Esophagus squamous epithelium (tissue), 5 donors: ENCODE data around the gene CDHR3. TPM values are rescaled to one million over a fixed set of nuclear protein-coding genes. Genes with fewer than 3 reads are reported as not detected.

ENCODE experiments used
- DNase-seq: peaks from one replicate; lab custom pipeline; 2025; lab: John Stamatoyannopoulos, UW
- H3K27ac ChIP-seq, 4 donors: fragments of 200-600 bp; sonication (generic); one replicate each; pipeline ENCODE4 v1.5.1; 2016 to 2019; ENCODE audit warnings: mild to moderate bottlenecking in 1 of 4
- H3K27me3 ChIP-seq, 4 donors: fragments of 200-600 bp; sonication (generic); 1 replicate in 3 of 4; 2 replicates in 1 of 4; pipeline versions ENCODE4 v1.5.1 to v1.6.0; 2017 to 2021; ENCODE audit warnings: antibody characterized with exemption in 1 of 4
- H3K36me3 ChIP-seq, 3 donors: fragments of 200-600 bp; sonication (generic); one replicate each; pipeline ENCODE4 v1.5.1; 2016 to 2019
- H3K4me1 ChIP-seq, 3 donors: fragments of 200-600 bp; sonication (generic); one replicate each; pipeline ENCODE4 v1.5.1; 2017 to 2019
- H3K4me3 ChIP-seq, 4 donors: fragments of 200-600 bp; sonication (generic); 1 replicate in 3 of 4; 2 replicates in 1 of 4; pipeline ENCODE4 v1.5.1; 2016 to 2019; ENCODE audit warnings: mild to moderate bottlenecking in 2 of 4, moderate library complexity in 1 of 4
- H3K9me3 ChIP-seq, 3 donors: fragments of 200-600 bp; sonication (generic); one replicate each; pipeline ENCODE4 v1.5.1; 2016 to 2019
- CTCF ChIP-seq, 6 experiments: fragments of 450-650 bp in 4 of 6; fragments of 200-600 bp in 2 of 6; sonication (generic) in 2 of 6; IDR thresholded peaks; one replicate each; pipeline ENCODE4 v1.5.1; 2016 to 2019; ENCODE audit warnings: antibody characterized with exemption in 6 of 6, mild to moderate bottlenecking in 4 of 6, moderate library complexity in 4 of 6
- POLR2A ChIP-seq, 4 donors: fragments of 450-650 bp; IDR thresholded peaks; one replicate each; pipeline ENCODE4 v1.6.1; 2017; ENCODE audit warnings: antibody characterized with exemption in 4 of 4, mild to moderate bottlenecking in 4 of 4, moderate library complexity in 3 of 4
- WGBS, 2 donors: methylation state at CpG; one replicate each; pipeline ENCODE4 v1.1.5; 2018; 5-methylcytosine and 5-hydroxymethylcytosine counted together
- intact Hi-C: fragments of 100-400 bp; cut with DNase I; formaldehyde crosslinking; loops from one replicate; pipeline ENCODE4 v1.15.0; 2022
- total RNA-seq, 4 donors: library from RNA; depleted of rRNA; stranded (reverse); fragments of >200 nt; gene quantifications; one replicate each; pipeline ENCODE4 v1.1.0, GENCODE V29; 2016
- donor health status: DM: yes; HTN: yes; CAD: no.

Gene CDHR3
- total RNA-seq, 4 donors from 2014 or later = 0.32 to 2.5 (median 1.9) TPM

DNA sequence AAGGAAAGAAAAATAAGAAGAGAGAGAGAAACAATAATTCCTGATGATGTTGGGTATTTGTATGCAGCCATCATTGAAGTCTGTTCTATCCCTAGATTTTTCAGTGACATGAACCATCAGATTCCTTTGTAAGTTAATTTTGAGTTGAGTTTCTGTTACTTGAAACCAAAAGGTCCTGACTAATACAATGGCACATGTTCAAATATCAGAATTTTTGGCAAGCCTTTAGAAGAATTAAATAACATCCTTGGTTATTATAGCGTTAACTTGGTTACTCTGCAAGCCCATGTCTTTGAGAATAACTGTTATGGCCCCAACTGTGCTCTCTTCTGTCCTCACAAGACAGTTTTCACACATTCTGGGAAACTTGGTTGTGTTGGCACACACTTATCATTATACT lies 82.5 kb downstream of the CDHR3 start:
- no peak overlapping the region for H3K27ac ChIP-seq
- H3K9me3 ChIP-seq = no peaks in the 10 kb centered on the region
- intact Hi-C loops = no loop called here
- TF ChIP-seq CTCF (IDR thresholded peaks at IDR 0.05) (no peak), POLR2A (IDR thresholded peaks at IDR 0.05) (no peak)
- no peak for DNase-seq
- no peak overlapping the region for H3K4me3 ChIP-seq
- 48 to 50% methylated on average over 1 of the region's 1 CpG for WGBS, 2 donors
- H3K36me3 ChIP-seq = no peaks in the 10 kb centered on the region
- peaks cover 16 to 56% (median 21%) of the 10 kb centered on the region in 3 donors for H3K4me1 ChIP-seq
- H3K27me3 ChIP-seq = no peaks in the 10 kb centered on the region

- no peaks in the 10 kb centered on the region for H3K36me3 ChIP-seq
- no peak for DNase-seq
- intact Hi-C loops = no loop called here
- H3K27ac ChIP-seq = no peak overlapping the region
- TF ChIP-seq POLR2A (IDR thresholded peaks at IDR 0.05) = no peak
- no peak for TF ChIP-seq CTCF (IDR thresholded peaks at IDR 0.05)
- no peaks in the 10 kb centered on the region for H3K9me3 ChIP-seq
- 79 to 89% methylated on average over 4 to 5 of the region's 5 CpGs for WGBS, 2 donors
- no peak overlapping the region for H3K4me3 ChIP-seq
- no peaks in the 10 kb centered on the region for H3K27me3 ChIP-seq
- H3K4me1 ChIP-seq = peaks cover 27 to 61% (median 35%) of the 10 kb centered on the region in 3 donors
Observed at GRCh38 chr7:106047184-106047583, 84.1 kb downstream of the CDHR3 start.

DNA sequence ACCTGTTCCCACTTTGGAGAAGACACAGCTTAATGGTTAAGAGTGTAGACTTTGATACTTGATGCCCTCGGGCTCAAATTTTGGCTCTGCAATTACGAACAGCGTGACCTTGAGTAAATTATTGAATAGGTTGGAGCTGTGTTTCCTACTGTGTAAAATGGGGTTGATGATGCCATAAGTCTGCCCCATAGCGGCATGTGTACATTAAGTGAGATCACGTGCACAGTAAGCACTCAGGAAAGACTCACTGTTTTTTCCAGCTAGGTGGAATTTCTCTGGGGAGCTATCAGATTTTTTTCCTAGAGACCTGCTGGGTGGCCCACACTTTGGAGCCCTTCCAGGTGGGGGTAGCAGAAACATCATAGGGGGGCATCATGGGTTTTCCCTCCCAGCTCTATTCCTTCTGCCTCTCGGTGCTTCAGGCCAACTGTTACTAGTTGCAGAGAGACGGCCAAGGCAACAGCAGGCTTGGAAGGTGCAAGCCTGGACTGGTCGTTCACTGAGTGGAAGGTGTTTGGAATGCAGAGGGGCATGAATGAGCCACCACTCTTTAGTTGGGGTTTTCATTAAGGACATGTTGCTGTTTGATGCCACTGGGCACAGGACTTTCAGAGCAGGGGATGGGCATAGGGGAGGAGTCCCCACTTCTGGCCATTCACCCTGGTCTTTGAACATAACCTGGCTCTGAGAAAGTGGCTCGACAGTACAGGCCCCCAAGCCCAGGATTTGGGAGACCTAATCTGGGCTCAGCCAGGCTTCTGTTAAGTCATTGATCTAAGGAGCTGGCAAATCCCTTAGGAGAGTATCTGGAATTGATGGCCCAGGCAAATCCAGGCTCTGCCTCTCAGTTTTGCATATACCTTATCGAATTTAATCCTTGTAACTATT lies 85.0 kb downstream of the CDHR3 start:
- TF ChIP-seq POLR2A (IDR thresholded peaks at IDR 0.05) (no peak), CTCF (IDR thresholded peaks at IDR 0.05) (no peak)
- intact Hi-C loops = no loop called here
- no peaks in the 10 kb centered on the region for H3K36me3 ChIP-seq
- H3K4me3 ChIP-seq = no peak overlapping the region
- no peak for DNase-seq
- no peaks in the 10 kb centered on the region for H3K27me3 ChIP-seq
- WGBS, 2 donors = 58 to 65% methylated on average over 6 to 9 of the region's 10 CpGs
- H3K9me3 ChIP-seq = no peaks in the 10 kb centered on the region
- H3K27ac ChIP-seq = peak overlapping the region in 2 of 4 donors; percentile 12 to 46
- H3K4me1 ChIP-seq = peaks cover 21 to 52% (median 26%) of the 10 kb centered on the region in 3 donors

DNA sequence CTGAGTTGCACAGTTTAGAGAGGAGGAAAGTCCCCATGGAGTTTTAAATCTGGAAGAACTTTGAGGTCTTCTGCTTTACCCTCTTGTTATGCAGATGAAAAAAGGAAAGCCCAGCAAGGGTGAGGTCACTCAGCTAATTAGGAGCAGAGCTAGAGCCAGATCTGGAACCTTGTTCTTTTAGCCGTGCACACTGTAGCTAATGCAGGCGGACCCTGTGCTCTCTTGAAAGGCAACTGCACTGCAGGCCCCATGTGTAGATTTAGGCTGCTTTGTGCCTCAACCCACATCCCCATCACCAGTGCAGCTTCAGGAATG lies 85.6 kb downstream of the CDHR3 start:
- Histone ChIP-seq H3K27me3 (no peaks in the 10 kb centered on the region), H3K27ac (peak overlapping the region in 1 of 4 donors; percentile 12), H3K4me3 (no peak overlapping the region), H3K9me3 (no peaks in the 10 kb centered on the region), H3K36me3 (no peaks in the 10 kb centered on the region), H3K4me1 (peaks cover 21 to 50% (median 25%) of the 10 kb centered on the region in 3 donors)
- no peak for DNase-seq
- 80 to 81% methylated on average over 2 of the region's 2 CpGs for WGBS, 2 donors
- intact Hi-C loops = no loop called here
- TF ChIP-seq POLR2A (IDR thresholded peaks at IDR 0.05) (no peak), CTCF (IDR thresholded peaks at IDR 0.05) (no peak)

DNA sequence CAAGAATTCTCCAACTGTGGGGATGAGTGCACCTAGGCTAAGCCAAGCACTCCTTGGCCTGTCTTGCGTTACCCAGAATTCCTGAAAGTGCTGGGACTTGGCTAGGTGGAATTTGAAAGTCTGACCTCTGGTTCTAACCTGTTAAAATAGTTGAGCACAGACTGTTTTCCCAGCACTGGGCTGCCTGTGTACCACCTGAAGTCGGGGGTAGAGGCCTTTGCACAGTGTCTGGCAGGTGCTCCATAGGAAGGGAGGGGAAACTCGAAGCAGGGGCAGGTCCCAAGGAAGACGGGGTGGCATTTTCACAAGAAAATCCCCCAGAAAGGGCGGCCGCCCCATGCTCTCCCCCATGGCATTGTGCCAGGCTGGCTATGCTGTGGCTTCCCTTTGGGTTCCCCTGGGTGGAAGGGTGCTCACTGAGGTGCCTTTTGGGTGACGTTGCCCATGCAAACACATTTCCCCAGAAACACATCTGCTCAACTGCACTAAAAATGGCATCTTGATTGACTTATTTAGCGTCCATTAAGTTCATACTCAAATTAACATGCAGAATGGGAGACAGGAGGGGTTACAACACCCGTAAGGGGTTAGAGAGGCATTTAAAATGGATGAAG lies 86.2 kb downstream of the CDHR3 start:
- intact Hi-C loops = no loop called here
- Histone ChIP-seq H3K27me3 (no peaks in the 10 kb centered on the region), H3K27ac (no peak overlapping the region), H3K4me3 (no peak overlapping the region), H3K4me1 (peaks cover 21 to 50% (median 25%) of the 10 kb centered on the region in 3 donors), H3K9me3 (no peaks in the 10 kb centered on the region), H3K36me3 (no peaks in the 10 kb centered on the region)
- no peak for TF ChIP-seq POLR2A (IDR thresholded peaks at IDR 0.05)
- no peak for TF ChIP-seq CTCF (IDR thresholded peaks at IDR 0.05)
- 74 to 90% methylated on average over 3 to 8 of the region's 9 CpGs for WGBS, 2 donors
- no peak for DNase-seq
